HuH-7 (cell line): ENCODE measurements around the gene FAM151A.
A peak's percentile ranks its signal among the peaks of the same experiment; 100 is the strongest.

Source experiments
- DNase-seq: peaks from one replicate; pipeline ENCODE4 v3.0.0; 2011; ENCODE audit warnings: low spot score

The FAM151A gene

DNA sequence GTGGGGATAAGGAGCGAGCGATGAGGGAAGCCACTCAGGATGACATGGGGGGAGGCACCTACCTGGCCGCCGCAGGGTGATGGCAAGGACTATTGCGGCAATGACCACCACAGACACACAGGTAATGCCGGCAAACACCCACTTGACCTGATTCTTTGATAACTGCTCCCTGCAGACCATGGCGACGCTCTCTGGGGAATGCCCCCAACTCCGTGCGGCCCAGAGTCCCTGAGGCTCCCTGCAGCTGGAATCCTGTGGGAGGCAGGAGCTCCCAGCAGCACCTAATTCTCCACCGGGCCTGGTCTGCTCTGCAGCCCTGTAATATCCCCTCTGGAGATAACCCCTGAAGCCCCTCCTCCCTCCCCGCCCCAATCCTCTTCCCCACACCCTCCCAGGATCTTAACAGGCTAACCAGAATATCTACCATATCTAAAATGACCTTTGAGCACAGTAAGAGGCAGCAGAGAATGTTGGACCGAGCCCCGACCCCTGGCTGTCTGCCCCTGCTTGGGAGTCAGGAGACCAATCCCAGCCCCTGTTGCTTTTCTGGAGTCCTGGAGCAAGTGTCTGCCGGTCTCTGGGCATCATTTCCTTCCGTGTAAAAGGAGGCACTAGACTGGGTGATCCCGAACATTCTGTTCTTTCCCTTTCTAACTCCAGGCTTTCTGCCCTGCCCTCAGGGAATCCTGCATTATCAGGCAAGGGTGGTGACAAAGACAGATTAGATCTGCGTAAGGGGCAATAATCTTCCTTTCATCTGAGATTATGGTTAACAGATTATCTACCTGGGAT, at the start of gene FAM151A:
Gene FAM151A (minus strand): TSS at position 310 of the 792 bp plus-strand sequence. CDS start 130 bp downstream, at position 180.
- peak; percentile 58 for DNase-seq

DNA sequence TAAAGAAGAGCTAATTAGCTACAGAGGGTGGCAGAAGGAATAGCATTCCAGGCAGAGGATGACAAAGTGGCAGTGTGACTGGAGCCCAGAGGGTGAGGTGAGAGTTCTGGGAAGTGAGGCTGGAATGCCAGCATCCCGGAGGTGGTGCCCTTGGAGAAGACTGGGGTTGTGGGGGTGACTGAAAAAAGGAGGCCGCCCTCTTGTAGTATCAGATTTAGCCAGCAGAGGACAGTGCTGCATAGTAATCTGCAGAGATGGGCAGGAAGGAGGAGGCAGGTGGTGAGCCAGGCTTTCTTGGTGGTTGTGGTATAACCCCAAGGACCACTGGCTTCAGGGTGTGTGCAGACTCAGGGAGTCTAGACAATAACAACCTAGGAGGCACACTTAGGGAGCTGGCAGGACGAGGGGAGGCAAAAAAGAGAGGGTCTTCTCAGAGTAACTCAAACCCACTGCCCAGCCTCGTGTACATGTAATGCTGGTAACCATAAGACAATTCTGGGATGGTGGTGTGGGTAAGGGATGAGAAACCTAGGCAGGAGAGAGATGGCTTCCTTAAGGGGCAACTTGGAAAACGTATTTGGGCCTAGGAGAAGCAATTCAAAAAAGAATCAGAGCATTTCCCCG, 48.8 kb upstream of the FAM151A start:
- peak; percentile 67 for DNase-seq

DNA sequence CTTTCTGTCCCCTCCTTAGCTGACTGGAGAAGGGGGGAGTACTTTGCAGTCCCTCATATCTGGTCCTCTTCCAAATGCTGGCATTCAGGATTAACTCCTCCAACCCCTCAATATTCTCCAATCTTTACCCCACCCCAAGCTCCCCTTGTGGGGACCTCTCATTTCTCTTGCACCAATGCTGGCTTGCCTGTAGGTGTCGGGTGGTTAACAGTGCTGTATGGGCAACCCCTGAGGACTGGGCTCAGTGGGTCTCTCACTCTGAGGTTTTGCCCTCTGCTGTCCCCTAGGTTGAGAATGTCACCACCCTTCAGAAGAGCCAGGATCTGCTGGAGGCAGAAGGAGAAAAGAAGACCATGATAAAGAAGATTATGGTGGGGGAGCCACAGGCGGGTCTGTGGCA, 45.2 kb upstream of the FAM151A start:
- DNase-seq: no peak

- no peak for DNase-seq
These were observed 44.5 kb upstream of the FAM151A start for GRCh38 chr1:54667797-54668196.

- no peak for DNase-seq
These were observed 43.0 kb upstream of the FAM151A start for GRCh38 chr1:54666333-54666732.

GRCh38 chr1:54665852-54666251, 42.5 kb upstream of the FAM151A start:
- no peak for DNase-seq

DNA sequence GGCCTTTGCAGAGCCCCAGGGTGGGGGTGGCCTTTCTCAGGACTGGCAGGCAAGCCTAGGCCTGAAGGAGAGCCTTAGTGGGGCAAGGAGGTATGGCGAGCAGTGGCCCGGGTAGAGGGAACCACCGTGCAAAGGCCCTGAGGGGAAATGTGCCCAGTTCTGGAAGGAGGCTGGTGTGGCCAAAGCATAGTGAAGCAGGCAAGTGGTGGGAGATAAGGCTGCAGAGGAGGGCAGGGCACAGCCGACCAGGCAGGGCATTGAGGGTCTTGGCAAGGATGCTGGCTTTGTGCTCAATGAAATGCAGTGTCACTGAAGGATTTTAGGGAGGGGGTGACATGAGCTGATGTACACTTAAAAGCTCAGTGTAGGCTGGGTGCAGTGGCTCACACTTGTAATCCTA, 41.0 kb upstream of the FAM151A start:
- no peak for DNase-seq

- DNase-seq: no peak
These were observed 40.4 kb upstream of the FAM151A start for GRCh38 chr1:54663725-54664124.

DNA sequence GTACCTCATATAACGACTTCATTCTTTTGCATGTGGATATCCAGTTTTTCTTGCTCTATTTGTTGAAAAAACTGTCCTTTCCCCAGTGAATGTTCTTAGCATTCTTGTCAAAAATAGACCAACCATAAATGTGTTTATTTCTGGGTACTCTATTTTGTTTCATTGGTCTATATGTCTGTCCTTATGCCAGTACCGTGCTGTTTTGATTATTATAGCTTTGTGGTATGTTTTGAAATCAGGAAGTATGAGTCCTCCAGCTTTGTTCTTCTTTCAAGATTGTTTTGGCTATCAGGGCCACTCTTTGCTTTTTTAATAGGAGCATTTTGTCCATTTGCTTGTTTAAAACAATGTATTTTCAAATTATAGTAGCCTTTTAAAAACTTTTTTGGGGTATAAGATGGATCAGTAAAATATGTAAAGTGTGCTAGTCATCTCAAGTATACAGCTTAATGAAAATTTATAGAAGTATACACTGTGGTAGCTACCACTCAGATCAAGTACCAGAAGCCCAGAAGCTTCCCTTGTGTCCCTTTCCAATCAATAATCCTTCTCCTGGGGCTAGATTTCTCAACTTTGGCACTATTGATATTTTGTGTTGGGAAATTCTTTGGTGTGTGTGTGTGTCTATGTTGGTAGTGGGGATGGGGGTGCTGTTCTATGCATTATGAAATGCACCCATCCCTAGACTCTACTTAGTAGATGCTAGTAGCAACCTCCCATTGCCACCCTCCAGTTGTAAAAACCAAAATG, 35.0 kb upstream of the FAM151A start:
- no peak for DNase-seq

GRCh38 chr1:54653036-54653435, 29.7 kb upstream of the FAM151A start:
- no peak for DNase-seq

DNA sequence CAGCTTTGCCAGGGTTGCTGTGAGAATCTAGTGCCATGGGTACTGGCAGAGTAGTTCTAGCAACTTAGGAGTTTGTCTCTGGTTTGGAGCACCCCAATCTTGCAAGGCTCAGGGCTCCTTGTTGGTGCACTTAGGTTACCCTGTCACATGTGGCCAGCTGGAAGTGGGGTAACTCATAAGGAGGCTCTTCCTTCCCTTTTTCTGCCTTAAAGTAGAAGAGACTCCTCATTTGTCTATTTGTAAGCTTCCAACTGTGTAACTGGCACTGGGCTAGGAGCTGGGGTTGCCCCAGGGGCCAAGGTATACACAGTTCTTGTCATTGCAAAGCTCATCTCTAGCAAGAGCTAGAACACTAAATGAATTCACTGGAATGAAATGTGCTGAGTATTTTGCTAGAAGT, 28.8 kb upstream of the FAM151A start:
- DNase-seq: no peak

DNA sequence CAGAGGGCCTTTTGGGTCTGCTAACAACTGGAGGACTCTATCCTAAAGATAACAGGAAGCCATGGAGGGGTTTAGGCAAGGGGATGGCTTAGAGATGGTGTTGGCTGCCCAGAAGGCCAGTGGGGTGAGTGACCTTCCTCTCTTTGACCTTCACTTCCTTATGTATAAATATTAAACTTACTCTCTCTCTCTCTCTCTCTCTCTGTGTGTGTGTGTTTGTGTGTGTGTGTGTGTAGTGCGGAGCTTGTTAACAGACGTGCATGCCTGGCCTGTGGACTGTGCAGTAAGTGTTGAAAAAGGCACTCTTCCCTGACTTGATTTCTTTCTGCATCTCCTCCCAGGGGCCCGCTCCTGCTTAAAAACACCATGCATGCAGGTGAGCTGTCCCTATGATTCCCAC, 28.3 kb upstream of the FAM151A start:
- no peak for DNase-seq

DNA sequence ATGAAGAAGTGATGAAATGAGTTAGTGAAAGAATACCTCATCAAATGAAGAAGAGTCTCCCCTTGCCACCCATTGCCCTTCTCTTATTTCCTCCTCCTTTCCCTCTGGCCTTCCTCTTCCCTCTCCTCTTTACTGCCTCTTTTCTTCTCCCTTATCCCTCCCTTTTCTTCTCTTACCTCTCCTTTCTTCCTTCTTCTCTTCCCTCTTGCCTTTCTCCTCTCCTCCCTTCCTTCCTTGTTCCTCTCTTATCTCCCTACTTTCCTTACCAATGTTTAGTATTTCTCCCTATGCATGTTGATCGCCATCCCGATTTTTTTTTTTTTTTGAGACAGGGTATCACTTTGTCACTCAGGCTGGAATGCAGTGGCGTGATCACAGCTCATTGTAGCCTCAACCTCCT, 27.1 kb upstream of the FAM151A start:
- DNase-seq: no peak

DNA sequence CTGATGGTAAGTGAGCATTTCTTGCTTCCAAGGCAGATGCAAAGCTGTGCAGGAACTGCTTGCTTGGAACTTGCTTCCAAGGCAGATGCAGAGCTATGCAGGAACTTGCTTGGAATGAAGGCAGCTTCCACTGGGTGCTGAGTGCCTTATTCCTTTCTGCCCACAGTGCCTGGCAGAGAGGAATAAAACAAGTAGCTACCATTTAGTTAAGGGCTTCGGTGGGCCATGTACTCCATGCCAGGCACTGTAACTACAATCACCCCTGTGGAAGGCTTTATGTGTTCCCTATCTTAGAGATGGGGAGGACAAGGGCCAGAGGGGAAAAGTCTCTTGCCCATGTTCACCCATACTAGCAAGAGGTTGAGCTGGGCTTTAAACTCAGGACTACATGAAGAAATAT, 26.6 kb upstream of the FAM151A start:
- DNase-seq: no peak

- DNase-seq: peak; percentile 75
These were observed 26.0 kb upstream of the FAM151A start for GRCh38 chr1:54649130-54649898.

DNA sequence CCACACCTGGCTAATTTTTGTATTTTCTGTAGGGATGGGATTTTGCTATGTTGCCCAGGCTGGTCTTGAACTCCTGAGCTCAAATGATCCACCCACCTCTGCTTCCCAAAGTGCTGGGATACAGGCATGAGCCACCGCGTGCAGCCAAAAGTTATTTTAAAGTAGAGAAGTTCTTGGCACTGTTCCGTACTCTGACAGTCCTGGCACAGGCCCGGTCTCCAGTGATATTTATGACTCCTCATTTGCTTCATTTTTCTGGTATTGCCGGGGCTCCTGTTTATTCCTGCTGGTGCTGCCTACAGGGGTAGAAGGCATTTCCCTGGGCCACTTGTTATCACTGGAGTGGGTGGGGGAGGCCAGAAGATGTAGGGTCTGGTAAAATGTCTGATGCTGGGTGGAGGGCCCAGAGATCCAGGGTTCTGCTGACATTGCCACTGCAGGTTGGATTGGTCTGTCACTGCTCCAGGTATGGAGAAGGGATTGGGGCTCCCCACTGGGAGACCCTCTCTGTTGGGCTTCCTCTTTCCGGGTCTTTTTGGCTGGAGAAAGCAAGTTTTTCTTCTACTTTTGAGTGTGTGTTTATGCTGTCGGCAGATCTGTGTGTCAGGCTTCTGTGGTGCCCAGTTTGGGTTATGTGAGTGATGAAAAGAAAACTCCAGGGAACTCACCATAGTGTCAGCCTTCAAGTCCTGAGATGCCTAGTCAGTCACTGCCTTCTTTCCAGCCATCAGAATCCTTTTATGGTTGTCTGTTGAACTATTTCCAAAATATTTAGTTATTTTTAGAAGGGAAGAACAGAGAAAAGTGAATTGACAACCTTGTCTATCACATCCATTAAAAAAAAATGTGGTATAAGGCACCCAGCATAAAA, 22.7 kb upstream of the FAM151A start:
- DNase-seq: no peak

DNA sequence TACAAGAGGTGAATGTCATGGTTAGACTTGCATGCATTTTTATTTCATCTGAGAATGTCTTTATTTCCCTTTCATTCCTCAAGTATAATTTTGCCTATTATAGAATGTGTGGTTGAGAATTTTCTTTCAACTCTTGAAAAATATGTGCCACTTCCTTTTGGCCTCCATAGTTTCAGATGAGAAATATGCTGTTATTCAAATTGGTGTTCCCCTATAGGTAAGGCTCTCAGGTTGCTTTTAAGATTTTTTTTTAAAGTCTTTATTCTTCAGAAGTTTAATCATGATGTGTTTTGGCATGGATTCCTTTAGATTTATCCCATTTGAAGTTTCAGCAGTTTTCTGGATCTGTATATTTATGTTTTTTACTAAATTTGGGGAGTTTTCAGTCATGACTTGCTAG, 20.4 kb upstream of the FAM151A start:
- DNase-seq: no peak

GRCh38 chr1:54640863-54641836, 17.8 kb upstream of the FAM151A start, which contains the start of gene MROH7:
TSS of gene MROH7 (plus strand) at chr1:54641786. CDS start at chr1:54652927, 11,141 bp downstream.
- DNase-seq: no peak

DNA sequence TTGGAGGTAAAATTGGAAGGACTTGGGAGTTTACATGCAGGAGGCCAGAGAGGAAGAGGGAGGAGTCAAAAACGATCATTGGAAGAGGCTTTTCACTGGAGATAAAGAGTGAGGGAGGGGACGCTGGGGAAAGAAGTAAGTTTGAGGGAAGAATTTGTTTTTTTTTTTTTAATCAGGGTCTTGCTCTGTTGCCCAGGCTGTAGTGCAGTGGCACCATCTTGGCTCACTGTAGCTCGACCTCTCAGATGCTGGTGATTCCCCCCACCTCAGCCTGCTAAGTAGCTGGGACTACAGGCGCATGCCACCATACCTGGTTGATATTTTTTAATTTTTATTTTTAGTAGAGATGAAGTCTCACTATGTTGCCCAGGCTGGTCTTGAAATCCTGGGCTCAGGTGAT, 17.0 kb upstream of the FAM151A start:
- no peak for DNase-seq
